NCI-H460 (cell line): ENCODE results near the gene SMG6. TPM values are rescaled to one million over a fixed set of nuclear protein-coding genes. Genes with fewer than 3 reads are reported as not detected.

Experiments used
- DNase-seq: peaks from one replicate; pipeline ENCODE4 v3.0.0-alpha.2; 2016; ENCODE audit warnings: low read depth; ENCODE audit errors: extremely low read depth
- total RNA-seq: library from RNA; depleted of rRNA; stranded (reverse); fragments of >200 nt; shearing (Covaris generic); gene quantifications from 2 replicates; pipeline ENCODE4 v1.2.3, GENCODE V29; 2014

Gene SMG6
- total RNA-seq, 1 experiment from 2014 or later: 7.2 TPM

DNA sequence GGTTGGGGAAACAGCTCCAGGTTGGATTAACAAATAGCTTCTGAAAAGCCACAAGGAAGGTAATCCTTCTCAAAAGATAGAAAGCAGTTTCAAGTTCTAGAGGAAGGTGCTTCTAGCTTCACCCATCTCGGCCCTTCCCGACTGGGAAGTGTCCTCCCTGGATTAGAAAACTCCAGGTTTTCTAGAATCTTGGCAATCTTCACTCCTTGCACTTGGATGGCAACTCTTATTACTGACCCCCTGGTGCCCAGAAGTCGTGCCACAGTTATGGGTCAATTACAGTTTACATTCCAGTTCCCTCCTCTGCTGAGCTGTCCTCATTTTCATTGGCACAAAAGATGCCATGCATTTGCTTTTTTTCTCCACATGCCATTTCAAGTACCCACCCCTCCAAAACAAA lies 65.6 kb downstream of the SMG6 start:
- no peak for DNase-seq

DNA sequence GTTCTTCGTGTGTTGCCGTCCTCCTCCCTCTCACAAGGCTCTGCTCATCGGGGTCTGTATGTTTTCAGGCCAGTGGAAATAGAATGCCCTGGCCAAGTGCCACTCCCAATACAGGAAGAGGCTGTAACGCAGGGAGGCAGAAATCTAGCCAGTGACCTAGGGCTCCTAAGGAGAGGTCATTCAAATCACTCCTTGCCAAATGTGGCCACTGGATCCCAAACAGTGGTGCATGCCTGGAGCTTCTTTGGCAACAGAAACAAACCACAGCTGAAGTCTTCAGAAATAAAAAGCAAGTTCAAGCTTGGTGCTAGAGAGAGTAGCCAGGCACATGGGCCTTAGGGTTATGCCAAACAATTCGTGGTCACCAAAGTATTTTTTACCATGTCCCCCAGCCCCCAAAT lies 66.1 kb downstream of the SMG6 start:
- DNase-seq: no peak

DNA sequence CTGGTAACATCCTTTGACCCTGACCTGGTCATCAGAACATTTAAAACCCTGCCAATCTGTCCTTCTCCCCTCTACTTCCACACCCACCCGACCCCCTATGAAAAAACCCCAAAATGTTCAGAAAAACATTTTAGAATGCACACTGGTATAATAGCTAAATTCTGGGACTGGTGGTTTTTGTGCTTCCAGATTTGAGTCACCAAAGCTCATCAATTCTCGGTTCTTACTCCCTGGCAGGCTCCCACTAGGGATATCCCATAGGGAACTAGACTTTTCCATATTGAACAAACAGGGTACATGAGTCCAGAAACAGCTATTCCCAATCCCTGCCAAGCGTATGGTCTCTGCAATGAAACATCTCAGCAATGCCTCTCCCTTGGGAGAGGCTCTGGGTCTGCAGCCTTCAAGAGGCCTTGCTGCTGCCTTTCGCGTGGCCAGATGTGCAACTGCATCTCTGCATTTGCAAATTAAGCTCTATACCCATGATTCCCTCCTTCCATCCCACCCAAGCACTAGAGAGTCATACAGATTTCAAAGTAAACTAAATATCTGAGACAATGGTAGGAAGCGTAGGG lies 67.7 kb downstream of the SMG6 start:
- no peak for DNase-seq

DNA sequence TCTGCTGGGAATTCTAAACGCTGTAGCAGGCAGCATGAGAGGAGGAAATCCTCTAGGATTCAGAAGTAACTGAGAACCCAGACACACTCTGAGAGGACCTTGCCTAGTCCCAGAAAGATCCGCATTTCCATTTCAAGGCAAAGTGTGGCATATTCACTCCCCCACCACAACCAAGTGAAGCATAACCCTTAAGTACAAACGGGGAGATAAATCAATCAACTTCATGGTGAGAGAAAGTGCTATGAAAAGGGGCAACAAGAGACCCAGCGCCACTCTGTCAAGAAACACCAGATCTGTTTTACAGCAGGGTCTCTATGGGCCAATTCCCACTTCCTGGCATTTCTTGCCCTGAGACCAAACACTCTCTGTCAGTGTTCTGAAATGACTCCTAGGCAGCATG lies 68.3 kb downstream of the SMG6 start:
- no peak for DNase-seq

DNA sequence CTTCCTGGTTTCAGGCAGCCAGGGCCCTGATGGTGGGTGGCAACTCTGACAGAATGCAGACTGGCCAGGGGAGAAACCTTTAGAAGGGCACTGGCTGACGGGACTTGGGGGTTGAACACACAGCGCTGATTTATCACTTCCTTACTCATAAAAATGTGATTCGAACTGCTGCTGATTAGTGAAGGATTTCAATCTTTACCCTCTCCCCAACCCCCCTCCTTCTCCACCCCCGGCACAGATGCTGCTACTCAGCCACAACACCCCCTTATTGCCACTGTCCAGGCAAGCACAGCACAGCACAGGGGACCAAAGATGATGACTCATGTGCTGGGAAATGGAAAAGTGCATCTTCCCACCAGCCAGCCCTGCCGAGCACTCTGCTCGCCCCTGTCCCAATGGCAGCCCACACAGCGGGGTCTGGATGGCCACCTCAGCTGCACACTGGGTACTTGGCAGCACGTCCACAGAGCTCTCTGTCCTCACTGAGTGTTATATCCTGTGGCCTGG lies 70.1 kb downstream of the SMG6 start:
- DNase-seq: no peak

DNA sequence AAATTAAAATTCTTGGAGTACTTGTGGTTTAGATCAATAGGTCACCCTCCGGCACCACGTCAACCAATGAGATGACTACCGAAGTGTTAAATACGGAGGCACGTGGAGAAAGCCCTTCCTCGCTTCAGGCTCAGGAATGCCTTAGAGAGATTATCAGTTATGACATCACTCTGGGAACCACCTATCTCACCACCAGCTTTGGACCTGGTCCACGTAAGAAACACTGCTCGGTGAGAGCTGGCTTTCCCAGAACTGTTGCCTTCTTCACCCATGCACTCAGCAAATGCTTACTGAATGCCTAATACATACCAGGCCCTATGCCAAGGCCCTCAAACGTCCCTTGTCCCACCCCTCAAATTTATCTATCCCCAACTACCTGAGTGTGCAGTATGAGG lies 71.3 kb downstream of the SMG6 start:
- DNase-seq: no peak

DNA sequence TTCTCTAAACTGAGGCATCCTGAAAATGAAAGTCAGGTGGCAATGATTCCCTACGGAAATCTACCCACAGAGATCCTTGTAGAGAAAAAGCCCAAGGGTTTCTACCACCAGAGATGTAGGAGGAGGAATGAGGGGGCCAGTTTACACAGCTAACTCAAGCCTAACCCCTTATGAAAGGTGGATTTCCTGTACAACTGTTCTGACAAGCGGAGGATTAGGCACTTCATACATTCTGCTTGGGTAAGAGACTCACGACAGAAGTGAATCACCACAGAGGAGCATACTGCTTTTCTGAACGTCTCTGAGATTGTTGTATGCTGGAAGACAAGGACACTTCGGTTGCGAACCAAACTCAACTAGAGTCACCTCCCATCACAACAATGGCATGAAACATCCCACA lies 72.7 kb downstream of the SMG6 start:
- no peak for DNase-seq

DNA sequence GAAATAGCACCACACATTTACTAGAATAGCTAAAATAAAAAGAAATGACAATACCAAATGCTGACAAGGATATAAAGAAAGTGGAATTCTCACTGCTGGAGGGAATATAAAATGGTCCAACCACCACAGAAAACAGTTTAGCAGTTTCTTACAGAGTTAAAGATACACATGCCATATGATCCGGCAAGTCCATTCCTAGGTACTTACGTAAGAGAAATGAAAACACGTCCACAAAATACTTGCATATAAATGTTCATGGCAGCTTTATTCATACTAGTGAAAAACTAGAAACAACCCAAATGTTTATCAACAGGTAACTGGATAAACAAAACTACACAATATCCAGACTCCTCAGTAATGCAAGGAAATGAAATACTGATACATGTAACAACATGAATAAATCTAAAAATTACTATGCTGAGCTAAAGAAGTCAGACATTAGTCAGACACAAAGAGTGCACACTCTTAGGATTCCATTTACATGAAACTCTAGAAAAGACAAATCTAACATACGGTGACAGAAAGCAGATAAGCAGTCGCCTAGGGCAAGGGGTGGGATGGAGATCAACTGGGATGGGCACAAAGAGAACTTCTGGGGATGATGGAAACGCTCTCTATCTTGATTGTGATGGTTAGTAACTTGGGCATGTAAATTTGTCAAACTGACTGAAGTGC lies 76.4 kb downstream of the SMG6 start:
- no peak for DNase-seq

DNA sequence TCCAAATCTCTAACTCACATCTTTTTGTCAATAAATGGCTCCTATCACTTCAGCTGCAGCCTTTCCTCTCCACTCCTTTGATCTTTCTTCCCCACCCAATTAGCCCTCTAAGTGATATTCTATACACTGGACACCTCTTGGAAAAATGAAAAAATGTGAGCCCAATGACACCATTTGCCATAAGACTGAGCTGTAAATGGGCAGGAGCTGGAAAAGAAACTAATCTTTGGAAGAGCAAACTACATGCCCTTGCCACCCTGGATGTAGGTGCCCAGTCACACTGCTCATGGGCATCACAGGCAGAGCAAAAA lies 80.0 kb downstream of the SMG6 start:
- DNase-seq: no peak

DNA sequence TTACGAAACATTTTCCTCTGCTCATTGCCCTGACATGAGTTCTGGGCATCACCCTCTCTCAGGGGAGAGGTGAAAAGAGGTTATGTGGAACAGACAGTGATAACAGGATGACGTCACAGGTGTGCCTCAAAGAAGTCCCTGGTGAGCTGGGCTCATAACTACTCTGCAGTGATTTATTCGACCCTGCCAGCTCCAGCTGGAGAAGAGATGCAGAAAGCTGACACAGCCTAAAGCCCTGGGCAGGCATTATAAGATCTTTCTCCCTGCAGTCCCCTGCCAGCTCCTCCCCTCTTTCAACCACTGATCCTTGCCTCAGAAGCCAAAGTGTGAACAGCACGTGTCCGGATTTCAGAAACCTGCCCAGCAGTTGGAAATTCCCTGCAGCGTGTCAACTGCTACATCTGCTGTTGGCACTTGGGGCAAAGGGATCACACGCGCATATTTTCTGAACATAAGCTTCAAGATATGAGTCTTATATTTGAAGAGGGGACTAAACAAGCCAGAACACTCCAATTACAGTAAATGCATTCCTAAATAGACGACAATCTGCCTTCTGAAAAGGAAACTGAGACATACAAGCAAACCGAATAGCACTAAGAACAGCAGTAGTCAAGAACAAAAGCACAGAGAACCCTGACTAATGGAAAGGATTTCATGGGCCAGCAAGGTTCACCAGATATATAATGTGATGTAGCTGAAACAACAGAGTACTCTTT lies 80.5 kb downstream of the SMG6 start:
- DNase-seq: no peak

DNA sequence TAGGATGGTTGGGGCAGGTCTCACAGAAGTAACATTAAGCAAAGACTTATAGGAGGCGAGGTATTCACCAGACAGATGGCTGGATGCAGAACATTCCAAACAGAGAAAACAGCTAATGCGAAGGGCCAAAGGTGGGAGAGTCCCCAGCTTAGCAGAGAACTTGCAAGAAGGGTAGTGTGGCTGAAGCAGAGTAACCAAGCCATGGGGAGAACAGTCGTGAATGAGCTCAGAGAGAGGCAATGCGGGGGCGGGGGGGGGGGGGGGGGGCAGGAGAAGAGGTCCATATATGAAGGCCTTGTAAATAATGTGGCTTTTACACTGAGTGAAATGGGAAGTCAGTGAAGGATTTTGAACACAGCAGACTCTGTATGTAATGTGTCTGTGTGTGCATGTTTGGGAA lies 81.3 kb downstream of the SMG6 start:
- DNase-seq: no peak

DNA sequence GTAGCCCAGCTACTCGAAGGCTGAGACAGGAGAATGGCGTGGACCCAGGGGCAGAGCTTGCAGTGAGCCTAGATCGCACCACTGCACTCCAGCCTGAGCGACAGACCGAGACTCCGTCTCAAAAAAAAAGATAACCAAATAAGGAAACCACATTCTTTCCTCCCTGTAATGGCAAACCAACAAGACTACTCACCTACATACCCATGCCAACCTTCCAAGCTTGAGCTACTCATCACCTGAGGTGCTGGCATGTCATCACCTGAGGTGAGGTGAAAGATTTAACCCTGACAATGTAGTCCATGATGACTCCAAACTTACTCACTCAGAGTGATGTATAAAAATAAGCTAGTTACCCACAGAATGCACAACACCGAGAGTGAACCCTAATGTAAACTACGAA lies 85.2 kb downstream of the SMG6 start:
- no peak for DNase-seq

DNA sequence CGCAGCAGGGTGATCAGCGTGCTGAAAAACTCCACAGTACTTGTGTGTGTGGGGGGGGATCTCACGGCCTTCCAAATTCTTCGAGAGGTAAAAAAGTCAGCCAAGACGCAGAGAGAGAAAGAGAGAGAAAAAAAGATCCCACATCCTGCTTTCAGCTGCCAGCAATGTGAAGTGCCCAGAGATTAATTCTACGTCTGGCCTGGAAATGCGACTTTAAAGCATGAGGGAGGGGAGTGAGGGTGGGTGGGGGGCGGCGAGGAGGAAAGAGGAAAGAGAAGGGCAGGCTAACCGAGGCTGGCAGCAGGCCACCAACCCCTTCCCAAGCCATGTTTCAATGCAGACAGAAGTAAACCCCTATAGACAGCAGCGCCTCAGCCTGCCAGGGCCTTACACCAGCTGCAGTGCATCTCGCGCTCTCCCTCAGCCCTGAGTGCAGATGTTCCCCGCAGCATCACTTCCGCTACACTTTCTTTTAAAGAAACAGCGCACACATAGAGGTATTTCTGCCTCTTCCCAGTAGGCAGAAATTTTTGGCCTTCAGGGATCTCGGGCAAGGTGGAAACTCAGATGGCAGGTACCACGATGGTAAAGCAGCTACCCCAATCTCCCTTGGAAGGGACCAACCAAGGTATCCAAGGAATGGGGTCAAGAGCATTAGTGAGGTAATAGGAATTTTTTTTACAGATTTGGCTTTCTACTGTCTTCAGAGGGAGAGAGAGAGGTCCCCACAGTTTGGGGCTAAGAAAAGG lies 87.8 kb downstream of the SMG6 start:
- DNase-seq: no peak

DNA sequence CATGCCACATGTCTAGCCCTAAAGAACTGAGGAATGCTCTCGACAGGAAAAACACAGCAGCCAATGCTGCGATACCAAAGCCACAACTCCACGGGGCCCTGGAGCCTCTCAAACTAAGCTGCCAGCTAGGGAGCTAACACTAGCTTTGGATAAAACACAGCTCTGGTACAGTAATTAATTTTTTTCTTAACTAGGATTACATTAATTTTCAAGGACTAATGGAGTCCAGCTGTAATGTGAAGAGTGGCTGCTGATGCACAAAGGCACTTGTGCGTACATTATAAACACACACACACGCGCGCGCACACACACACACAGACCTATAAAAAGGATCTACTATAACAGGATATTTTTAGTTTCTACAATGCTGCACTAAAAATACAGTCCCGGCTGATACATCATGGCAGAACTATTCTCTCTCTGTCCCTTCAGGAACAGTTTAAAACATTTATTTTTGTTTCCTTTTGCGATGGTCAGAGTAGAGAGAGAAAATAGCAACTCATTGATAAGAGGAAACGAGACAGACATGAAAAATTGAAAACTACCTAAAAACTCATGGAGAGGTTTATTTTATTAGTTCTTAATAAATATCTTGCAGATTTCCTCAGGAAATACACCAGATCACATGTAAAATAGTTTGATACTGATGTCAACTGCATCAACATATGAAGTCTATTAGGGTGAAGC lies 88.5 kb downstream of the SMG6 start:
- no peak for DNase-seq

DNA sequence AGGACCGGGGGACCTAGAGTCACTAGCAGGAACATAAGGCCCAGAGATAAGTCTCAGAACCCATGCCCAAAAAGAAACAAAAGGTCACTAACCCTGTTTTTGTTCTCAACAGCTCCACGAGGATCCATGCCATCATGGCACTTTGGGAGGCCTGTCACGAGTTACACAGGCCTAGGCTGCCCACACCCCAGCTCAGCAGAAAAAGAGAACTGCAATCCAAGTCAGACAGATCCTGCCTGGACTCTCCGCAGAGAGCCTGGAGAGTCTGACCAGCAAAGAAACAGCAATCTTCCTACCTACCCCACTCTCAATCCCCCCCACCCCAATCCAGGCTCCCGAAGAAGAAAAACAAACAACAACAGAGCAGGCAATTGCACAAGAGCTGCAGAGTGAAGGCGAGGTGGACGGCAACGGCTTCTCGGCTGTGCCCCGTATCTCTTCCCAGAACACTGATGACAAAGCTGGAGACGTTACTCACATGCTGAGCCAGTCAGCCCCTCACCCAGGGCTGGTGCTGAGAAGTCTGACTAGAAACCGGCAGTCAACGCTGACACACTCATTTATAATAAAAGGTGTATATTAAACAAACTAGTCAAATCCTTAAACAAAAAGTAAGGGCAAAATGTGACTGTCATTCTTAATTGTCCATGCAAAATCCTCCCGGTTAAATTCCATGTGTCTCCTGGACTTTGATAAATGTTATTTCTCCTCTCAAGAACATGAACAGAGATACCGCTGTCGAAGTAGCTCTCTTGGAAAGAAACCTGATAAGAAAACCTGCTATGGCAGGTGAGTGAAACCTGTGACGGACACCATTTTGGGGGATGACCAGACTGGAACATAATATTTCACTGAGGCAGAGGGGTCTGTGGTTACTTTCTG lies 89.3 kb downstream of the SMG6 start:
- no peak for DNase-seq

DNA sequence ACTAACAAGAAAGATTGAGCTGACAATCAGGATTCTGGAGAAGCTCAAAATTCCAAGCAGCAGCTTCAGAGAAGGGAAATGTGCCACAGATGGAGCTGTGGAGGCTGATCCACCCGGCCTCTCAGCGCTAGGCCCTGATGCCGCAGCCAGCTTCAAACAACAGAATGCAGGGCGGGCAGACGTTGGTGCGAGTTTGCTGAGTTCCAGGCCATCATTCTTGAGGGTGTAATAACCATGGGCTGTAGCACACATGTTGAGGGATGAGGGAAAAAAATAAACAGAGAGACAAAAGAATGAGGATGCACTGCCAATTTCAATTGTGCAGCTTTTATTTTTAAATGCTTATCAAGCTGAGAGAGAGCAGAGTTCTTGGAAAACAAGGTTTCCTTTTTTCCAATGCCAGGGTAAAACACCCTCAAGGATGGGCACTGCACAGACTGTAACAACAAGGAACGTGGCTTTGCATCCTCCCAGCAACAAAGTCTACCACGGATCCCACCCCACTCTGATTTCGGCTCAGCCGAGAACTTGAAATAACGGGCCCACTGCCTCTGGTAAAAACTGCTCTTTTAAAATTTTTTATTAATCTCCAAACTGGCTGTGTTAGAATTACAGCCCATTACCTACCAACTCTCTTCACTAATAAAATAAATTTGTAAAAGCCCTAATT lies 90.2 kb downstream of the SMG6 start:
- DNase-seq: no peak

DNA sequence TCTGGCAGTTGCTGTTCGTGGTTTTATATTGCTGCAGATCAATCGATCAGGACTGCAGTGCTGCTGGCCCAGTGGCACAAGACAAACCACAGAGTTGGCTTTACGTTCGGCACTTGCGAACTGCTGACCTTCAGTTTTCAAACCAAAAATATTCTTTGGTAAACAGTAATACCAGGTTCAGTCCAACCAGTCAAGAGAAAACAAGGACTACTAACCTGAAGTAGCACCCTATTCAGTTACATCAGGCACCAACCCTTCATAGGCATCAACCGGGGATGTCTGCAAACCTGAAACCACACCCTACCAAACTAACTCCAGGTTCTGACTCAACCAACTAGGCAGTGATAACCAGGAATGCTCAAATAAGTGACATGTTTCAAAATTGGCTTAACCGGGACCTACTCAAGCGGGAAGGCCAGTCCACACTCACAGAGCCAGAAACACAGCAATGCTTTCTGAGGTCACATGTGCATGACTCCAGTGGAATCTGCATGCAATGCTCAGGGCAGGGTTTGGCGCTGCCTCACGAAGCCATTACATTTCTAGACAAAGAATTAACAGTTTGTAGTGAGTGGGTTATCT lies 91.1 kb downstream of the SMG6 start:
- DNase-seq: no peak

DNA sequence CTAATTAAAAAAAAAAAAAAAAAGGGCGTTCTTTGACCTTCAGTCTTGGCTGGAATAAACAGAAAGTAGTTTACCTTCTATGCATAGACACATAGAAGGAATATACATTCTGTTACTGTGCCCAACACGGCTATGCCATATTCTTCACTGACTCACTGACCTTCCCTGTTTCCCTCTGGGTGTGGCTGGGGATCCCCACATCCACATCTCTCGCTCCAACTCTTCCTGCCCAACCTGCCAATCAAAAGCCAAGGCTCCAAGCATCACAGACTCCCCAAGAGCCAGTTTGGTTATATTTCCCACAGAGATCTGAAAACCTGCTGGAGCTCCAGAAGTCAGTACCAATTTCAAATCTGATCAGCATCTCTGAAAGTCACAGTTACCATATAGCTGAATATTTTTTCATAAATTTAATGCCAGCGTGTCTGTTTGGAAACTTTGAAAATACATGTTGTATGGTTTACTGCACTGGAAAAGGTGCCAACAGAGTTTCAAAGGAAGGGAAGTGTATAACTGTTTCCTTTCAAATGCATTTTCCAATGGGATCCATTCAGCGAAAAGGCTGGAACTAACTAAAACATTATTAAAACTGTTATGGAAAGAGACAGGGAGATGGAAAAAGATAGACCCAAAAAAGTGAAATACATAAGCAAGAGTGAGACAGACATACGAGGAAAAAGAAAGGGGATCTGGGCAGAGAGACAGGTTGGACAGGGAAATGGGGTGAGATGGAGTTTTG lies 91.8 kb downstream of the SMG6 start:
- no peak for DNase-seq
